B cell (primary cell): ENCODE results near the gene KLHL20.

Experiments
- EZH2 ChIP-seq: IDR thresholded peaks from 2 replicates; pipeline ENCODE4 v1.6.1; 2012; ENCODE audit warnings: borderline replicate concordance, low read depth, mild to moderate bottlenecking, moderate library complexity, low read length; ENCODE audit not compliant: insufficient read depth, poor library complexity, severe bottlenecking
- TF ChIP-seq, protein P1 (sequence below): fragments of 200-600 bp; IDR thresholded peaks from one replicate; pipeline ENCODE4 v1.8.0; 2022; ENCODE audit warnings: antibody characterized with exemption, mild to moderate bottlenecking

DNA sequence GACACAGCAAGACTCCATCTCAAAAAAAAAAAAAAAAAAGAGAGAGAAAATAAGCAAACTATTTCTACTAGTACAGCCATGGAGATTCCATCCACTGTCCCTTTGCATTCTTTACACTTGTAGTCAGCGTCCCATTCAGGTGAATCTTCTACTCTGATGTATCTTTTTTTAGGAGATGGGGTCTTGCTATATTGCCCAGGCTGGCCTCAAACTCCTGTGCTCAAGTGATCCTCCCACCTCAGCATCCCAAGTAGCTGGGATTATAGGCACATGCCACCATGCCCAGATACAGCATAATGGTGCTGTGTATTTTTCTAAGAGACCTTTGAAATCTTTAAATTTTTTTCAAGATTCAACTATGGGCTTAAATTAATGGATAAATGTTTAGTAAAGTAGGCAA is 118.0 kb downstream of the KLHL20 start:
- TF ChIP-seq, protein P1, sequence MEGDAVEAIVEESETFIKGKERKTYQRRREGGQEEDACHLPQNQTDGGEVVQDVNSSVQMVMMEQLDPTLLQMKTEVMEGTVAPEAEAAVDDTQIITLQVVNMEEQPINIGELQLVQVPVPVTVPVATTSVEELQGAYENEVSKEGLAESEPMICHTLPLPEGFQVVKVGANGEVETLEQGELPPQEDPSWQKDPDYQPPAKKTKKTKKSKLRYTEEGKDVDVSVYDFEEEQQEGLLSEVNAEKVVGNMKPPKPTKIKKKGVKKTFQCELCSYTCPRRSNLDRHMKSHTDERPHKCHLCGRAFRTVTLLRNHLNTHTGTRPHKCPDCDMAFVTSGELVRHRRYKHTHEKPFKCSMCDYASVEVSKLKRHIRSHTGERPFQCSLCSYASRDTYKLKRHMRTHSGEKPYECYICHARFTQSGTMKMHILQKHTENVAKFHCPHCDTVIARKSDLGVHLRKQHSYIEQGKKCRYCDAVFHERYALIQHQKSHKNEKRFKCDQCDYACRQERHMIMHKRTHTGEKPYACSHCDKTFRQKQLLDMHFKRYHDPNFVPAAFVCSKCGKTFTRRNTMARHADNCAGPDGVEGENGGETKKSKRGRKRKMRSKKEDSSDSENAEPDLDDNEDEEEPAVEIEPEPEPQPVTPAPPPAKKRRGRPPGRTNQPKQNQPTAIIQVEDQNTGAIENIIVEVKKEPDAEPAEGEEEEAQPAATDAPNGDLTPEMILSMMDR, result no peak
- no peak for TF ChIP-seq EZH2
